Peyer's patch (tissue), 4 donors: Measurements from ENCODE around the gene RDH5. TPM values are rescaled to one million over a fixed set of nuclear protein-coding genes. Genes with fewer than 3 reads are reported as not detected.

Experiments
- DNase-seq, 3 donors: peaks; one replicate each; pipeline ENCODE4 v3.0.0-alpha.2; 2017 to 2019
- H3K27ac ChIP-seq, 4 donors: fragments of 200-600 bp; sonication (generic); one replicate each; pipeline ENCODE4 v1.5.1; 2016 to 2019
- H3K27me3 ChIP-seq, 2 donors: fragments of 200-600 bp; sonication (generic); one replicate each; pipeline ENCODE4 v1.5.1; 2019
- H3K36me3 ChIP-seq, 3 donors: fragments of 200-600 bp; sonication (generic); one replicate each; pipeline ENCODE4 v1.5.1; 2016 to 2019
- H3K4me1 ChIP-seq, 4 donors: fragments of 200-600 bp; sonication (generic); one replicate each; pipeline ENCODE4 v1.5.1; 2016 to 2019
- H3K4me3 ChIP-seq, 4 donors: fragments of 200-600 bp; sonication (generic); 1 replicate in 3 of 4; 2 replicates in 1 of 4; pipeline ENCODE4 v1.5.1; 2016 to 2019; ENCODE audit warnings: mild to moderate bottlenecking in 1 of 4
- H3K9me3 ChIP-seq, 4 donors: fragments of 200-600 bp; sonication (generic); one replicate each; pipeline ENCODE4 v1.5.1; 2016 to 2019; ENCODE audit warnings: mild to moderate bottlenecking in 1 of 4
- CTCF ChIP-seq, 6 experiments: fragments of 450-650 bp in 4 of 6; fragments of 200-600 bp in 2 of 6; sonication (generic) in 1 of 6; IDR thresholded peaks; one replicate each; pipeline ENCODE4 v1.5.1; 2017 to 2019; ENCODE audit warnings: antibody characterized with exemption in 6 of 6, mild to moderate bottlenecking in 3 of 6, moderate library complexity in 1 of 6
- POLR2A ChIP-seq, 2 donors: fragments of 450-650 bp; IDR thresholded peaks; one replicate each; pipeline ENCODE4 v1.5.1; 2017; ENCODE audit warnings: antibody characterized with exemption in 2 of 2, mild to moderate bottlenecking in 2 of 2, moderate library complexity in 2 of 2
- total RNA-seq, 4 donors: library from RNA; depleted of rRNA; stranded (reverse); fragments of >200 nt; gene quantifications; one replicate each; pipeline ENCODE4 v1.1.0, GENCODE V29; 2016

Gene RDH5
- total RNA-seq, 4 donors from 2014 or later, result 47.0 to 113 (median 90.9) TPM

- peak overlapping the region; percentile 39 to 60 (median 47) for H3K4me3 ChIP-seq
- DNase-seq, result peak in 2 of 3 donors; percentile 94
- no peaks in the 10 kb centered on the region for H3K9me3 ChIP-seq
- no peaks in the 10 kb centered on the region for H3K27me3 ChIP-seq
- no peaks in the 10 kb centered on the region for H3K36me3 ChIP-seq
- H3K4me1 ChIP-seq, result peaks cover 0 to 11% (median 9%) of the 10 kb centered on the region in 4 donors
- H3K27ac ChIP-seq, result peak overlapping the region; percentile 60 to 90 (median 64)
- TF ChIP-seq POLR2A (IDR thresholded peaks at IDR 0.05) (no peak), CTCF (IDR thresholded peaks at IDR 0.05) (peak; percentile 83 to 98 (median 98))
Observed at GRCh38 chr12:55738123-55739024, 18.2 kb downstream of the RDH5 start.

GRCh38 chr12:55739025-55739378, 18.8 kb downstream of the RDH5 start:
- Histone ChIP-seq H3K27me3 (peaks cover 0 to 4% of the 10 kb centered on the region in 2 donors), H3K4me1 (peaks cover 0 to 16% (median 12%) of the 10 kb centered on the region in 4 donors)

DNA sequence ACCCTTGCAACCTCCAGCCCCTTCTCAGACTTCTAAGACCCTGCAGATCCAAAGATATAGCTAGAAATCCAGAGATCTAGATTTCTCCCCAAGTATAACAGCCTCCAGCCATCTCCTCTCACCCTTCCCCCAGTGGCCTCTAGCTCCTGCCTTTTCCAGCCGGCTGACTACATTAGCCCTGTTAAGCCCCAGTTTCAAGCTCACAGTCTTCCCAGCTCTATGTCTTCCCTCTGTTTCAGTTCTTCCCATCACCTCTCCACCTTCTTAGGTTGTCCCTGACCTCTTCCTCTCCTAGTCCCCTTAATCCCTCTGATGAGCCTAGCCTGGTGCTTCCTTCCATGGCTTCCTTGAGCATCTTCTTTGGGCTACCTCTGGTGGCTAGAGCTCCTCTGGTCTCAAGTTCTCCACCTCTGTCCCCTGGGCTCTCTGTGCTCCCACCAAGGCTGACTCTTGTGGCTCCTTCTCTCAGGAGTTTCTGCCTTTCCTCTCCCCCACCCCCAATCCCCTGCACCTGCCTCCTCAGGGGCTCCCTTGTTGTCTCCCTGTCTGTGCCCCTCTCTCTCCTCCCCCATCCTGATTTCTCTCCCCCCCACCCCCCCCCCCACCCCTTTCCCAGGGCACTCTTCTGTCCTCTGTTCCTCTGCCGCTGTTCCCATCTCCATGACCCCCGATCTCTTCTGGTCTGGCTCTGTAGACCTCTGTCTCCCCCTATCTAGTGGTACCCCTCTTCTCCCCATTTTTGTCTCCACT, 21.9 kb downstream of the RDH5 start:
- Histone ChIP-seq H3K27ac (peak overlapping the region; percentile 25 to 82 (median 58)), H3K36me3 (no peaks in the 10 kb centered on the region), H3K9me3 (no peaks in the 10 kb centered on the region), H3K4me3 (peak overlapping the region in 2 of 4 donors; percentile 75 to 80), H3K27me3 (peaks cover 0 to 4% of the 10 kb centered on the region in 2 donors), H3K4me1 (peaks cover 0 to 39% (median 18%) of the 10 kb centered on the region in 4 donors)
- no peak for TF ChIP-seq CTCF (IDR thresholded peaks at IDR 0.05)
- TF ChIP-seq POLR2A (IDR thresholded peaks at IDR 0.05), result no peak
- no peak for DNase-seq

More at GRCh38 chr12:55739025-55739378, 18.8 kb downstream of the RDH5 start:
- Histone ChIP-seq H3K4me3 (peak overlapping the region in 3 of 4 donors; percentile 39 to 60 (median 45)), H3K27ac (peak overlapping the region in 1 of 4 donors; percentile 90), H3K36me3 (no peaks in the 10 kb centered on the region), H3K9me3 (no peaks in the 10 kb centered on the region)
- DNase-seq, result no peak
- TF ChIP-seq CTCF (IDR thresholded peaks at IDR 0.05) (no peak), POLR2A (IDR thresholded peaks at IDR 0.05) (no peak)

GRCh38 chr12:55742719-55743405, 22.7 kb downstream of the RDH5 start, which contains the start of gene GDF11:
TSS of gene GDF11 (plus strand) at chr12:55743122. CDS start at chr12:55743317, 195 bp downstream.
- Histone ChIP-seq H3K4me1 (peaks cover 0 to 34% (median 13%) of the 10 kb centered on the region in 4 donors), H3K27ac (peak within 1 kb of the TSS; percentile 42 to 82 (median 72)), H3K9me3 (no peaks in the 10 kb centered on the region), H3K4me3 (peak within 1 kb of the TSS; percentile 60 to 80 (median 68)), H3K36me3 (no peaks in the 10 kb centered on the region), H3K27me3 (peaks cover 0 to 4% of the 10 kb centered on the region in 2 donors)
- TF ChIP-seq CTCF (IDR thresholded peaks at IDR 0.05) (no peak), POLR2A (IDR thresholded peaks at IDR 0.05) (peak in 1 of 2 donors; percentile 44)
- peak in 2 of 3 donors; percentile 83 to 91 for DNase-seq
